GM12878 (cell line): ENCODE results near the gene INPP4B. TPM values are rescaled to one million over a fixed set of nuclear protein-coding genes. Genes with fewer than 3 reads are reported as not detected.

Experiments used
- ATAC-seq: fragments of 200-7000 bp; cut with Tn5 transposase; 3 replicates; pipeline ENCODE4 v1.9.1; 2020; ENCODE audit warnings: mild to moderate bottlenecking, moderate library complexity
- BruUV-seq: library from RNA; stranded (reverse); fragments of 400-500 nt; replicated peaks from 2 replicates; lab custom pipeline; 2021; lab: Mats Ljungman, UMichigan
- CTCF ChIA-PET: fragments of 300-600 bp; sonication (Branson Sonifier 250); formaldehyde crosslinking; extraction: SDS; loops from one replicate; lab custom pipeline; 2021; ENCODE audit warnings: inconsistent platforms; lab: Yijun Ruan, JAX
- POLR2A ChIA-PET: fragments of 350-600 bp; formaldehyde crosslinking; extraction: SDS; loops from one replicate; lab custom pipeline; 2021; ENCODE audit warnings: inconsistent platforms; lab: Charles Lee
- RAD21 ChIA-PET: fragments of 300-600 bp; sonication (Branson Sonifier 250); formaldehyde crosslinking; loops from one replicate; lab custom pipeline; 2023; ENCODE audit warnings: antibody characterized with exemption; ENCODE audit not compliant: unreplicated experiment; lab: Charles Lee
- SMC1A ChIA-PET: fragments of 300-600 bp; sonication (Branson Sonifier 250); formaldehyde crosslinking; loops from one replicate; lab custom pipeline; 2023; ENCODE audit not compliant: unreplicated experiment, uncharacterized antibody; lab: Charles Lee
- DNase-seq: peaks from one replicate; pipeline ENCODE4 v3.0.0-alpha.2; 2011; ENCODE audit warnings: low read depth, low spot score
- FAIRE-seq: peaks from 3 replicates; lab custom pipeline; 2011; peaks lifted over from hg19 to GRCh38; lab: Jason Lieb, UNC
- H2AFZ ChIP-seq: 2 replicates; pipeline ENCODE4 v1.6.0; 2011; ENCODE audit warnings: low read depth, low read length, control low read depth; ENCODE audit not compliant: control insufficient read depth
- H3K27ac ChIP-seq: 2 replicates; pipeline ENCODE4 v1.5.1; 2011; ENCODE audit warnings: control low read depth; ENCODE audit not compliant: control insufficient read depth, insufficient read depth
- H3K27me3 ChIP-seq, 2 experiments: replicated peaks in 1 of 2; 2 replicates each; pipeline versions ENCODE4 v1.6.0 to v1.6.1; 2011; ENCODE audit warnings: low read length in 1 of 2; ENCODE audit not compliant: control insufficient read depth in 2 of 2, insufficient read depth in 2 of 2
- H3K36me3 ChIP-seq, 2 experiments: 2 replicates each; pipeline ENCODE4 v1.5.1; 2011; ENCODE audit warnings: low read length in 1 of 2; ENCODE audit not compliant: control insufficient read depth in 2 of 2, insufficient read depth in 2 of 2
- H3K4me1 ChIP-seq: 2 replicates; pipeline ENCODE4 v1.6.1; 2011; ENCODE audit warnings: mild to moderate bottlenecking, low read length, moderate library complexity, mixed read lengths; ENCODE audit not compliant: control insufficient read depth, insufficient read depth
- H3K4me2 ChIP-seq: 2 replicates; pipeline ENCODE4 v1.6.0; 2011; ENCODE audit warnings: control low read depth; ENCODE audit not compliant: control insufficient read depth, insufficient read depth
- H3K4me3 ChIP-seq: fragments of 200-600 bp; sonication (generic); 2 replicates; pipeline ENCODE4 v1.5.1; 2016
- H3K79me2 ChIP-seq: 2 replicates; pipeline ENCODE4 v1.6.0; 2011; ENCODE audit warnings: low read length; ENCODE audit not compliant: control insufficient read depth, insufficient read depth
- H3K9ac ChIP-seq: 2 replicates; pipeline ENCODE4 v1.8.0; 2011; ENCODE audit warnings: low read length, control low read depth, mixed read lengths; ENCODE audit not compliant: control insufficient read depth, insufficient read depth
- H3K9me3 ChIP-seq: replicated peaks from 3 replicates; pipeline ENCODE4 v1.5.1; 2011; ENCODE audit warnings: mild to moderate bottlenecking, low read length; ENCODE audit not compliant: control insufficient read depth, insufficient read depth
- H4K20me1 ChIP-seq: 2 replicates; pipeline ENCODE4 v1.6.0; 2011; ENCODE audit not compliant: control insufficient read depth, insufficient read depth
- CREM ChIP-seq: IDR thresholded peaks from 2 replicates; pipeline ENCODE4 v1.6.1; 2014; ENCODE audit warnings: antibody characterized with exemption, low read depth
- FOXM1 ChIP-seq: IDR thresholded peaks from 2 replicates; pipeline ENCODE4 v1.6.1; 2012; ENCODE audit warnings: low read depth, mild to moderate bottlenecking, inconsistent platforms, low read length, moderate library complexity
- NRF1 ChIP-seq: conservative IDR thresholded peaks from 2 replicates; pipeline ENCODE4 v1.6.1; 2011; ENCODE audit warnings: mild to moderate bottlenecking, low read depth, low read length, improper control_type of control experiment
- POLR2AphosphoS5 ChIP-seq: IDR thresholded peaks from 2 replicates; pipeline ENCODE4 v1.6.1; 2011; ENCODE audit warnings: mild to moderate bottlenecking, low read length, inconsistent platforms
- POU2F2 ChIP-seq: IDR thresholded peaks from 3 replicates; pipeline ENCODE4 v1.6.1; 2011; ENCODE audit warnings: low read depth, mild to moderate bottlenecking, low read length, borderline replicate concordance
- RAD51 ChIP-seq: fragments of 450-650 bp; IDR thresholded peaks from 2 replicates; pipeline ENCODE4 v1.6.1; 2016; ENCODE audit warnings: moderate library complexity, mild to moderate bottlenecking, inconsistent platforms
- SUZ12 ChIP-seq: fragments of 200-600 bp; sonication (generic); IDR thresholded peaks from one replicate; pipeline ENCODE4 v1.6.1; 2018; ENCODE audit warnings: antibody characterized with exemption, mild to moderate bottlenecking; ENCODE audit not compliant: unreplicated experiment
- WRNIP1 ChIP-seq: IDR thresholded peaks from 2 replicates; pipeline ENCODE4 v1.6.1; 2011; ENCODE audit warnings: low read depth, low read length, improper control_type of control experiment, borderline replicate concordance
- WGBS: methylation state at CpG from one replicate; pipeline ENCODE4 v1.1.6; 2016; ENCODE audit warnings: low lambda C conversion rate; ENCODE audit not compliant: insufficient replicate concordance, insufficient coverage; ENCODE audit errors: missing lambda C conversion rate; 5-methylcytosine and 5-hydroxymethylcytosine counted together
- in situ Hi-C: fragments of 300-500 bp; cut with MboI; formaldehyde crosslinking; loops from 9 replicates; pipeline ENCODE4 v1.14.3; 2018; ENCODE audit warnings: mixed read lengths
- intact Hi-C: fragments of 100-400 bp; cut with micrococcal nuclease; formaldehyde crosslinking; loops from one replicate; pipeline ENCODE4 v1.14.2; 2022; ENCODE audit not compliant: unreplicated experiment
- polyA plus RNA-seq, 11 experiments: library from polyadenylated mRNA; depleted of rRNA in 4 of 11; unstranded in 6 of 11; stranded (reverse) in 5 of 11; fragments of >200 nt; fragmentation: Nextera tagmentation in 4 of 11; fragmentation: Illumina TruSeq in 1 of 11; extraction: Ambion mirVana in 4 of 11; extraction: Trizol in 1 of 11; gene quantifications; 1 replicate in 1 of 11; 2 replicates in 10 of 11; pipeline versions ENCODE4 v1.2.1 to v1.2.3, GENCODE V29; 2011 to 2016; ENCODE audit warnings: inconsistent platforms in 2 of 11, missing spikeins in 2 of 11, low read depth in 1 of 11
- total RNA-seq, 4 experiments: library from RNA; depleted of rRNA in 3 of 4; stranded (reverse); fragments of >200 nt in 3 of 4; fragmentation: Illumina TruSeq in 1 of 4; extraction: Trizol in 1 of 4; gene quantifications; 2 replicates each; pipeline versions ENCODE4 v1.2.1 to v1.2.3, GENCODE V29; 2013 to 2021
- TF ChIP-seq, protein P1 (sequence below), 3 experiments: IDR thresholded peaks in 2 of 3; conservative IDR thresholded peaks in 1 of 3; 2 replicates each; pipeline ENCODE4 v1.5.1; 2011; ENCODE audit warnings: low read depth in 3 of 3, low read length in 3 of 3, mild to moderate bottlenecking in 3 of 3, control low read depth in 2 of 3, moderate library complexity in 2 of 3, inconsistent platforms in 1 of 3, mixed read lengths in 1 of 3; ENCODE audit not compliant: control insufficient read depth in 2 of 3, insufficient read depth in 1 of 3; ENCODE audit errors: extremely low read depth in 1 of 3
- TF ChIP-seq, protein P2 (sequence below): IDR thresholded peaks from 2 replicates; pipeline ENCODE4 v1.6.1; 2011; ENCODE audit warnings: borderline replicate concordance, low read depth, mild to moderate bottlenecking, moderate library complexity, low read length; ENCODE audit not compliant: insufficient read depth, poor library complexity, severe bottlenecking

Gene INPP4B
- total and polyA plus RNA-seq, 10 of the 15 experiments (the other 5 are each of a cell fraction or from before 2014, with no cell fraction given), result 0.53 to 11.2 (median 0.95) TPM

DNA sequence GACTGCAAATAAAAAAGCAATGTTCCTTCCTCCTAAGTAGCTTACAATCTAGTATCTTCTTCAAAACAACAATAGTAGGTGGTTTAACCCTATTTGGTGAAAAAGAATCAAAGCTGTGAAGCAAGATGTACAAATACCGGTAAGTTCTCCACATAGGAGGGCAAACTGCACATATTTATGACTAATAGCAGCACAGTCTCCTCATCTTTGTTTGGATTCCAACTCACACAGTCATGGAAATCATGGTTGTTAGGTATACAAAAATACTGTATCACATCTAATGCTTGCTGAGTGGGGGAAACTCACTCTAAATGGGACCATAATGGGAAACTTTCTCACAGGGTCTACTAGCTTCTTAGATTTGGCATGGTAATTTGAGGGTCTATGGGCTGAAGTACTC is 597.2 kb downstream of the INPP4B start:
- WGBS, result 52% methylated on average over 1 of the region's 1 CpG

More for the DNA sequence above, 597.2 kb downstream of the INPP4B start:
- POLR2A ChIA-PET, result no interaction called here
- H2AFZ ChIP-seq, result no peak overlapping the region
- CTCF ChIA-PET, result interaction anchor here (0.7 kb wide), 1 partner anchor 574 kb away, joined by 3 read pairs; no protein-coding TSS in a partner anchor
- H3K9ac ChIP-seq, result no peak overlapping the region
- no peaks in the 10 kb centered on the region for H3K79me2 ChIP-seq
- no peak overlapping the region for H3K27ac ChIP-seq
- no peak for FAIRE-seq
- in situ Hi-C loops (no loop called here), intact Hi-C loops (no loop called here)
- no TSS peak for BruUV-seq
- RAD21 ChIA-PET, result no interaction called here
- TF ChIP-seq, protein P1, sequence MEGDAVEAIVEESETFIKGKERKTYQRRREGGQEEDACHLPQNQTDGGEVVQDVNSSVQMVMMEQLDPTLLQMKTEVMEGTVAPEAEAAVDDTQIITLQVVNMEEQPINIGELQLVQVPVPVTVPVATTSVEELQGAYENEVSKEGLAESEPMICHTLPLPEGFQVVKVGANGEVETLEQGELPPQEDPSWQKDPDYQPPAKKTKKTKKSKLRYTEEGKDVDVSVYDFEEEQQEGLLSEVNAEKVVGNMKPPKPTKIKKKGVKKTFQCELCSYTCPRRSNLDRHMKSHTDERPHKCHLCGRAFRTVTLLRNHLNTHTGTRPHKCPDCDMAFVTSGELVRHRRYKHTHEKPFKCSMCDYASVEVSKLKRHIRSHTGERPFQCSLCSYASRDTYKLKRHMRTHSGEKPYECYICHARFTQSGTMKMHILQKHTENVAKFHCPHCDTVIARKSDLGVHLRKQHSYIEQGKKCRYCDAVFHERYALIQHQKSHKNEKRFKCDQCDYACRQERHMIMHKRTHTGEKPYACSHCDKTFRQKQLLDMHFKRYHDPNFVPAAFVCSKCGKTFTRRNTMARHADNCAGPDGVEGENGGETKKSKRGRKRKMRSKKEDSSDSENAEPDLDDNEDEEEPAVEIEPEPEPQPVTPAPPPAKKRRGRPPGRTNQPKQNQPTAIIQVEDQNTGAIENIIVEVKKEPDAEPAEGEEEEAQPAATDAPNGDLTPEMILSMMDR (IDR thresholded peaks at IDR 0.05 in 2 of 3, conservative IDR thresholded peaks at IDR 0.05 in 1 of 3; ENCODE audit: control insufficient read depth in 2 of 3, extremely low read depth in 1 of 3, insufficient read depth in 1 of 3, low read depth in 3 of 3, low read length in 3 of 3), result no peak
- TF ChIP-seq RAD51, result no peak
- no peak for TF ChIP-seq NRF1
- TF ChIP-seq CREM, result no peak
- no peak for TF ChIP-seq POLR2AphosphoS5
- TF ChIP-seq, protein P2, sequence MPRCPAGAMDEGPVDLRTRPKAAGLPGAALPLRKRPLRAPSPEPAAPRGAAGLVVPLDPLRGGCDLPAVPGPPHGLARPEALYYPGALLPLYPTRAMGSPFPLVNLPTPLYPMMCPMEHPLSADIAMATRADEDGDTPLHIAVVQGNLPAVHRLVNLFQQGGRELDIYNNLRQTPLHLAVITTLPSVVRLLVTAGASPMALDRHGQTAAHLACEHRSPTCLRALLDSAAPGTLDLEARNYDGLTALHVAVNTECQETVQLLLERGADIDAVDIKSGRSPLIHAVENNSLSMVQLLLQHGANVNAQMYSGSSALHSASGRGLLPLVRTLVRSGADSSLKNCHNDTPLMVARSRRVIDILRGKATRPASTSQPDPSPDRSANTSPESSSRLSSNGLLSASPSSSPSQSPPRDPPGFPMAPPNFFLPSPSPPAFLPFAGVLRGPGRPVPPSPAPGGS, result no peak
- TF ChIP-seq SUZ12, result no peak
- no peak for TF ChIP-seq POU2F2
- TF ChIP-seq FOXM1, result no peak
- TF ChIP-seq WRNIP1, result no peak
- TF ChIP-seq, all 136 proteins: peak for 0
- Histone ChIP-seq H4K20me1 (no peaks in the 10 kb centered on the region), H3K27me3 (no peaks in the 10 kb centered on the region), H3K4me3 (no peak overlapping the region), H3K36me3 (no peaks in the 10 kb centered on the region), H3K4me1 (no peaks in the 10 kb centered on the region), H3K9me3 (no peaks in the 10 kb centered on the region), H3K4me2 (no peak overlapping the region)
- no peak for ATAC-seq
- SMC1A ChIA-PET, result no interaction called here
- no peak for DNase-seq
